GM19043 (cell line): ENCODE results near the gene ERC1.
A peak's percentile ranks its signal among the peaks of the same experiment; 100 is the strongest.

Experiments
- ATAC-seq: cut with Tn5 transposase; IDR thresholded peaks from one replicate; pipeline ENCODE4 v1.9.1; 2021; ENCODE audit warnings: low read depth; ENCODE audit not compliant: unreplicated experiment

Gene ERC1

DNA sequence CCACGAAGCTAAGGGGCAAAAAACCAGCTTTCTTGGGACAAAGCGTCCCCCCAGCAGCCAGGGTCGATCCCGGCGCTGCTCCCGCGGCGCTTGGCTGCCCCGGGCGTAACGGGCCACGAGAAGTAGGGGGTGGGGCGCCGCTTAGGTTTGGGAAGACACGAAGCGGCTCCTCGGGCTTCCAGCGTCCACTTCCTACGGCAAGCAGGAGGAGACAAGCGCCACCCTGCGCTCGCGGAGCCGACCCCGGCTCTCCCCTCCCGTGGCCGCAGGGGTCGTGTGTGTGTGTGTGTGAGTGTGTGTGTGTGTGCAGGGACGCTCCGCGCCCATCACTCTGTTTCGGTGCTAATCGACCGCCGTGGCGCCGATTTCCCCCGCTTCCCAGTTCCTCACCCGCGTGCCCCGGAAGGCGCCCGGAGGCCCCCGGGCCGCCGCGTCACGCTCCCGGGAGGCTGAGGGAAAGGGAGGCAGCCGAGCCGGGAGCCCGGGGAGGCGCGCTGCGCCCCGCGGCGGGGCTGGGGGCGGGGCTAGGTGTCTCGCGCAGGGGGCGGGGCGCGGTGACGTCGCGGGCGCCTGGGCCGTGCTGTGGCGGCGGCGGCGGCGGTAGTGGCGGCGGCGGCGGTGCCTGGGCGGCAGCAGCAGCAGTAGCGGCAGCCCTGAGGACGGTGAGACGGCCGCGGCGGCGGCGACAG is at the start of gene ERC1:
Gene ERC1 (plus strand): TSS at position 563 of the 689 bp plus-strand sequence. CDS start 36,681 bp downstream, outside the sequence.
- ATAC-seq = peak; percentile 89

DNA sequence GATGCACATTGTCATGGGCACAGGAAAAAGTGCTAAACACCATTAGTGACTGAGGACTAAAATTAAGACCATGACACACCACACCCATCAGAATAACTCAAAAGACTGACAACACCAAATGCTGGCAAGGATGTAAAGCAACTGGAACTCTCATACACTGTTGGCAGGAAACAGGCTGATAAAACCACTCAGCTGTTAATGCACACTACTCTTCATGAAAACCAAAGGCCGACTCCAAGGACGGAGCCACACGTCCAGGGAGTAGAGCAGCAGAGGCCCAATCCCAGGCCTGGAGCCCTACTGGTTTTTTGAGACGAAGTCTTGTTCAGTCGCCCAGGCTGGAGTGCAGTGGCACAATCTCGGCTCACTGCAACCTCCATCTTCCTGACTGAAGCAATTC is 48.0 kb upstream of the ERC1 start:
- no peak for ATAC-seq

DNA sequence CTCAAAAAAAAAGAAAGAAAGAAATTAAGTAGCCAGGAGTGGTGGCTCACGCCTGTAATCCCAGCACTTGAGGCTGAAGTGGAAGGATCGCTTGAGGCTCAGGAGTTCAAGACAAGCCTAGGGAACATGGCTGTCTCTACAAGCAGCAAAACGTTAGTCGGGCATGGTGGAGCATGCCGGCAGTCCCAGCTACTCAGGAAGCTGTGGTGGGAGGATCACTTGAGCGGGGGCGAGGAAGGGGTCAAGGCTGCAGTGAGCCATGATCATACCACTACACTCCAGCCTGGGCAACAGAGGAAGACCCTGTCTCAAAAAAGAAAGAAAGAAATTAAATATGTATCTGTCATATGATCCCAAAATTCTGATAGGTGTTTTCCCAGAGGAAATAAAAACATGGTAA is 46.8 kb upstream of the ERC1 start:
- no peak for ATAC-seq

DNA sequence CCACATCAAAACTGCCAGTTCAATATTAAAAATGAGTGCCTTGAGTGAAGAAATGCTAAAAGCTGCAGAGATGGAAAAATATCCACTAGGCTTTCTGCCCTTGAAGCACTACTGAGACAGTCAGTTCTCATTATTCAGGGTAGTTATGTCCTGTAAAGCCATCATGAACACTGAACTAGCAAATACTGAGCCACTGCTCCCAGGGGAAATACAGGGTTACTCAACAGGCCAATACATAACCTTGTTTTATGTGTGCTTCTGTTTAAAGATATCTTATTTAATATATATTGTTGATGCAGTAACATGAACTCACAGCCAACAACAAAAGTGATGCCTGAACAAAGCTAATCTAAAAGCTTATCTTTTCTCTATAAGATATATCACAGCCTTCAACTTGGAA is 44.8 kb upstream of the ERC1 start:
- no peak for ATAC-seq

DNA sequence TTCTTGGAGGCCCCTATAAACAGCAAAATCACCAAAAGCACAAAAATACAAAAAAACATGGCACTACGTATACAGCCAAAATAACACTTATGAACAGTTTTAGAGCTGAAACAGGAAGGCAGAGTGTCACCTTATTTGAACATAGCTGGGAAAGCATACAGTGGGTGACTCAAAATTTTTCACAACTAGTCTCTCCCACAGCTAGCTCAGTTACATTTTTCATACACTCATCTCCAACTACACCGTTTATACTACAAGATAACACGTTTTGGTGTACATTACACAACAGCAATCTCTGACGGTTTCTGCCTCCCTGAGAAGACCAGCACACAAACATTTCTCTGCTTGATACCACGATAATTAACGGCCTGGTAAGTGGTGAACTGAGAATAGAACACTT is 44.4 kb upstream of the ERC1 start:
- ATAC-seq = no peak

DNA sequence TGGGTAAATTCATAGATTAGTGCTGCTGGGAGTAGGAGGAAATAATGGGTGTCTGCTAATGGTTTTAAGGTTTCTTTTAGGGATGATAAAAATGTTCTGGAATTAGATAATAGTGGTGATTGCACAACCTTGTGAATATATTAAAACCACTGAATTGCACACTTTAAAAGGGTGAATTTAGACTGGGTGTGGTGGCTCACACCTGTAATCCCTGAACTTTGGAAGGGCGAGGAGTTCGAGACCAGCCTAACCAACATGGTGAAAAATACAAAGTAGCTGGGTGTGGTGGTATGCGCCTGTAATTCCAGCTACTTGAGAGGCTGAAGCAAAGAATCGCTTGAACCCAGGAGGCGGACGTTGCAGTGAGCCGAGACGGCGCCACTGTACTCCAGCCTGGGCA is 42.8 kb upstream of the ERC1 start:
- ATAC-seq = no peak

DNA sequence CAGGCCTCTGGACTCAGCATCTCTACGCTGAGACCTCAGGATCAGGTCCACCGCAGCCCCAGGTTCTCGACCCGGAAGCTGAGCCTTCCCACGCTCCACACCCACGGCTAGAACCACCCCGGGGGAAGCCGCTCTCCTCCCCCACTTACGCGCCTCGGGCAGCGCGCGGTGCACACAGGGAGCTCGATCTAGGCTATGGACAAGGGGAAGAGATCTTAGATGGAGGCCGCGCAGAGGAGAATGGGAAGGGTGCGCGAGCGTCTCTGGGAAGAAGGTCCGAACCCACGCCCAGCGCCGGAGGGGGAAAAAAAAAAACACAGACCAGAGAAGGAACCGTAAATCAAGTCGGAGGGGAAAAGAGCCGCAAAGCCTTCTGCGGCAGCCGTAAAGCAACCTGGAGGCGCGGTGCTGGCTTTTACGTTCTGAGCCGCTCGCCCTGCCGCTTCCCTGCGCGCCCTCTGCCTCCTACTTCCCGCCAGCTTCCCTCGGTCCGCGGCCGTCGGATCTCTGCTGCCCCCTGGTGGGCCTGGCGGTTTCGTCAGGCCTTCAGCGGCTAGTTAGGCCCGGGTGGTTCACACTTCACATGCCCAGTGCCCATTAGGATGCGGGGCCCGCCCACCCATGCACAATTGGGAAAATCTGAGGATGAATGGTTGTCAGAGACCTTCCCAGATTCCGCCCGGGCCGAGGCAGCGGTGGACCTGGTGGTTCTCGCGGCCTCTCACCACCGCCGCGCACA is 41.4 kb upstream of the ERC1 start, which contains the start of gene RAD52:
Gene RAD52 (minus strand): TSS at position 242 of the 739 bp plus-strand sequence. CDS start 16,636 bp downstream, outside the sequence.
- peak; percentile 72 for ATAC-seq

DNA sequence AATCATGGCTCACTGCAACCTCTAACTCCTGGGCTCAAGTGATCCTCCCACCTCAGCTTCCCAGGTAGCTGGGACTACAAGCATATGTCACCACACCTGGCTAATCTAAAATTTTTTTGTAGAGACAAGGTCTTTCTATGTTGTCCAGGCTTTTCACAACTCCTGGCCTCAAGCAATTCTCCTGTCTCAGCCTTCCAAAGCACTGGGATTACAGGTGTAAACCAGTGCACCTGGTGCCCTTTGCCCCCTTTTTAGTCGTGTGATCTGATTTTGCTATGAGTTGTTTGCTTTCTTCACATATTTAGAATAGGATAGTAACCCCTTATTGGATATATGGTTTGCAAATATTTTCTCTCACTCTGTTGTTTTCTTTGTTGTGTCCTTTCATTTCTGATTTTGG is 39.8 kb upstream of the ERC1 start:
- no peak for ATAC-seq

DNA sequence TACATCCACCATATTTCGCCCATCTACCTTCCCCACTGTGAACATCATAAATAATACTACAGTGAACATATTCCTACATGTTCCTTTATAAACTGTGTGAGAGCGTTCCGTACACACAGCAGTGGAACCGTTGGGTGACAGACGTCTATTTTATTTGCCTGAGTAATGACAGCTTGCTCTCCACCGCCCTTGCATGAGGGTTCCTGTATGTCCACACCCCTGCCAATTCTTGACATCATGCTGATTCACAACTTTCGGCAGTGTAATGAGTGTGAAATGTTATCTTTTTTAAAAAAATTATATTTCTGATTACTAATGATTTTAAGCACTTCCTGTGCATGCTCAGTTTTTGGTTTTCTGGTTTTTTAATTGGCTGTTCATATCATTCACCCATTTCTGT is 37.2 kb upstream of the ERC1 start:
- ATAC-seq = no peak

DNA sequence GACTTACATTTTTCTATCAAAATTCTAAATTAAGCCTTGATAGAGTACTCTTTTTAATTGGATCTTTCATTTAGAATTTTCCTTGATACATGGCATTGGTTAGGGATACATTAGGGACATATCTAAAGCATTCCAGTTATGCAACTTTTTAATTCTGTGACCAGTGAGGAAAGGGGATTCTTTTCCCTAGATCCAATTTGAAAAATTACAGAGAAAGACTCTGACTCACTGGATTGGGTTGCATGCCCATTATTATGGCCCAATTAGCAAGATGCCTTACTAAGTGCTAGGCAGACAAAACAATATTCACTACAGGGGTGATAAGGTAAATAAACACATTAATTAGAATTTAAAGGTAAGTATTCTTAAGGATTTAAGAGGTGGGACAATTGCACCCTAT is 36.3 kb upstream of the ERC1 start:
- no peak for ATAC-seq

DNA sequence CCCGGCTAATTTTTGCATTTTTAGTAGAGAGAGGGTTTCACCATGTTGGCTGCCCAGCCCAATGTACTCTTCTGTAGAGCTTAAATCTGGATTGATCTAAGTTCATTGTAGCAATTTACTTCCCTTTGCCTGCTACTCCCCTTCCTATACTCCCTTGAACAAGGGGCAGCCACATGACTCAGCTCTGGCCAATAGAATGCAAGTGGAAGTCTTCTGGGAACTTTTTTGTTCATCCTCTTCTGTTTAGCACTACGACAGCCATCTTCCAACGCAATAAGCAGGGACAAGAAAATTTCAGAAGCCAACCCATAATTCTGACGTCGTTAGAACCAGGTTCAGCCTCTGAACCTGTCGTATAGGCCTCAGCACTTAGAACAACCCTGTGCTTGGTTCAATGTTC is 35.1 kb upstream of the ERC1 start:
- no peak for ATAC-seq

DNA sequence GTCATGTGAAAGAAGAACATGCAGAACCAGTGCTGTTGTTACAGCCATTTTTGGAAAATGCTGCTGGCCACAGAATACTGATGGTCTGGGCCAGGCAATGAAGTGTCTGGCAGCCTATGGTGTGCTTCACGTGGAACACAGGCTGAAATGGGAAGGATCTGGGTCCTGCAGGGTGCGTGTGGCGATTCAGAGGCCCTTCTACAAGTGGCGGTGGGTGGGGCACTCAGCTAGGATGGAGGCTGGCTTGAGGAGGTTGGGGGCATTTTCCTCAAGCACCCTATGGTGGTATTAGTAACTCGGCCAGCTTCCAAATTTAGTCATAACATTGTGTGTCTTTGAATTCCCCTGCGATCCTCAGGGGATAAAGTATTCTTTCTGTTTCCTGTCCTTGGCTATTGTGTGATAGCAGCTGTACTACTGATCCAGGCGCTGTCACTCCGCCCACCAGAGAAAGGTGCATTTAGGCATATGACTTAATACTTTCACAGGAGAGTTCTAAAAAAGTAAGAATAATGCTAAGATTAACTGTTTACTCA is 32.4 kb upstream of the ERC1 start:
- ATAC-seq = no peak

DNA sequence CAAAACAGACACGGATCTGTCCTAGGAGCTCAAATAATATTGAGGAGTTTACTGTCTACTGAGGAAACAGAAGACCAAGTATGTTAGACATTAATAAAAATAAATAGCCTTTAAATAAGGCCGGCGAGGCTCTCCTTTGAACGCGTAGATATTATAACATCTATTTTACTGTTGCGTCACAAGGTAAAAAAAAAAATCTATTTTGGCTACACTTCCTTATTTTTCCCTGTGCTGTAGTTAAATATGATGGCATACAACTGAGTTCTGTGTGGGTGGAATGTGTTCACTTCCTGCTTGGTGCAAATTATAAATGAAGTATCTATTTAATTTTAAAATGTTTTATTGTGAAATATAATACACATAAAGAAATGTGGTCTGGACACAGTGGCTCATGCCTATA is 24.3 kb upstream of the ERC1 start:
- ATAC-seq = no peak

DNA sequence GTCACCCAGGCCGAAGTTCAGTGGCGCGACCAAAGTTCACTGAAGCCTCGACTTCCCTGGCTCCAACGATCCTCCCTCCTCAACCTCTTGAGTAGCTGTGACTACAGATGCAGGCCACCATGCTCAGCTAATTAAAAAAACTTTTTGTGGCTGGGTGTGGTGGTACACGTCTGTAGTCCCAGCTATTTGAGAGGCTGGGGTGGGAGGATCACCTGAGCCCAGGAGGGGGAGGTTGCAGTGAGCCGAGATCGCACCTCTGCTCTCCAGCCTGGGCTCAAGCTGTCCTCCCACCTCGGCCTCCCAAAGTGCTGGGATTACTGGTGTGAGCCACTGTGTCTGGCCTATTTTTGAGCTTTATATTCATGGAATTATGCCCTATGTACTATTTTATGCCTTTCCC is 23.4 kb upstream of the ERC1 start:
- ATAC-seq = no peak

DNA sequence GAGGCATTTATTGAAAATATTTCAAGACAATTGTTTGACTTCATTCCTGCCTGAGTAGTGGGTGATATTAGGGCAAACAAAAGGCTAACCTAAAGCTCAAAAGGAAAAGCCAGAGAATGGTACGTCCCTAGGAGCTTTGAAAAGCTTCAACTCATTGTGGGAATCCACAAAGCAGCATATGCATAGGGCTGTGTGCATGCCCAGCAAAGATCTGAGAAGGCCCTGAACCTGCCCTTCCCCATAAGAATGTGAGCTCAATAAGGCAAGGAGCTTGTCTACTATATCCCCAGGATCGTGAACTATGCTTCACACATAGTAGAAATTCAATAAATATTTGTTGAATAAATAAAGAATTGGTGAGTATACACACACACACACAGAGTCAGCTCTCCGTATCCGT is 22.5 kb upstream of the ERC1 start:
- ATAC-seq = no peak

DNA sequence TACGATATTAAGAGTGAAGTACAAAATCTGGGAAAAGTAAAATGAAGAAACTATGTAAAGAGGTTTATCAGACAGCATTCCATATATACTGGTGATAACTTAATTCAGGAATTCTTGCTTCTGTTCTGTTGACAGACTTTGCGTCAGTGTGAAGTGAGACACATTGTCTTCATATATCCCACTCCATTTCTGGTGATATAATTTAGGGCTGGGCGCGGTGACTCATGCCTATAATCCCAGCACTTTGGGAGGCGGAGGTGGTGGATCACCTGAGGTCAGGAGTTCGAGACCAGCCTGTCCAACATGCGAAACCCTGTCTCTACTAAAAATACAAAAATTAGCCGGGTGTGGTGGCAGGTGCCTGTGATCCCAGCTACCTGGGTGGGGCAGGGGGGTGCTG is 21.2 kb upstream of the ERC1 start:
- no peak for ATAC-seq

DNA sequence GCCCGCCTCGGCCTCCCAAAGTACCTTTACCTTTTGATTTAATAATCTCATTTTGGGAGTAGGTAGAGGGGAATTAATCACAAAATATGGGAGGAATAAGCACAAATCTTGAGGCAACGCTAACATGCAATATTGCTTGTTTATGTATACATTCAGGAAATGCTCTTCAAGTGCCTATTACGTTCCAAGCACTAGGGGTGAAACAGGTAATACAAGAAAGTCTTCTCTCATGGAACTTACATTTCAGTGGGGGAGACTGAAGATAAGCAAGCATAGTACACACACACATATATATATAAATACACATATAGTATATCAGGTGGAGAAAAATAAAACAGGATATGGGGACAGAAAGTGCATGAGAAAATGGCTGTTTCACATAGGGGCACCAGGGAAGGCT is 19.0 kb upstream of the ERC1 start:
- ATAC-seq = no peak

DNA sequence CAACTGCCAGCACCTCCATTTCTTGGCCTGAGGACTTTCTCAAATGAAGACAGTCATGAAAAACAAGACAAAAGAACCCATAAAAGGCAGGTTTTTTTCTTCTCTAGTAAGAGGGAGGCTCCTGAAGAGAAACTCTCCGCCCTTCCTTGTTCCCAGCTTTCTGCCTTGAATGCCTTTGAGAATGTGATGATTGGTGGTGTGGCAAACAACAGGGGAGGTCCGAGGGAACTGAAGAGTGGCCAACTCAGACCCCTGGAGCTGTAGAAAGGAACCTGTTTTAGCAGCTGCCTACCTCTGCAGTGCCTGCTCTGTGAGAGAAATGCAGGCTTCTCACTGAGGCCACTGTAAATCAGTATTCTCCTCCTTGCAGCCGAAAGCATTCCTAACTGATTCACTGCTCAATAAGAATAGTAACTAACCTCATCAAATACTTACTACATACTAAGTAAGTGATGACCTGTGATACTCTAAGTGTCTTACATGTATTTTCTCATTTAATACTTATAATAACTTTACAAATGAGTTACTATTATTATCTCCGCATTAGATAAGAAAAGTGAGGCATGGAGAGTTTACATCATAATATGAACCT is 16.7 kb upstream of the ERC1 start:
- no peak for ATAC-seq

DNA sequence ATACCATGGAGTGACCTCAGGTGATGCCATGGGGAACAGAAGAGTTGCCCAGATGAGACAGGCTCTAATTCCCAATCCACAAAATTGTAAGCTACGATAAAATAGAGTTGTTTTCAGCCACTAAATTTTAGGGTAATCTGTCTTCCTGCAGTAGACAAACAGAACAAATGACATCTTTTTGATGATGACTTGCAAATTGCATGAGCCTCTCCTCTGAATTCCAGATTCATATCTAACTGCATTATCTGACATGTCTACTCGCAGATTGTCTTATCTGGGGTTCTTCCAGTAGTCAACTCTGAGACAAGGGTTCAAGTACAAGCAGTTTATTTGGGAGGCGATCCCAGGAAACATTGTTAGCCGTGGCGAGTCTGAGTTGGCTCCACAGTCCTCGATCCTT is 14.4 kb upstream of the ERC1 start:
- no peak for ATAC-seq

DNA sequence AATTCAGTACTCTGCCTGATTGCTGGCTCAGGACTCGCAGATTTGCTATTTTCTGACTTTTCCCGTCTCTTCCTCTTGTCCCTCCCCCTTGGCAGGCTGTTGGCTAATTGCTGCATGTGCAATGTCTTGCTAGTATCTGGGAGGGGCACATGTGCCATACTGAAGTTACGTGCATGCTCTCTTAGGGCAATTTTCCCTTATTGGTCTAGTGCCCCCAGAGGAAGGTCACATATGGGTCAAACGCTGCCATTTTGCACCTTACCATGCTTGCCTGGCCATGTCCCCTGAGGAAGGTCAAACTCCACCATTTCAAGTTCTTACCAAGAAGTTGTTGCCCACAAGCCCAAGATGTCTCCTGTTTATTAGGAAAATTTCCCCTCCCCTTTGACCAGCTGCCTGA is 13.9 kb upstream of the ERC1 start:
- no peak for ATAC-seq

DNA sequence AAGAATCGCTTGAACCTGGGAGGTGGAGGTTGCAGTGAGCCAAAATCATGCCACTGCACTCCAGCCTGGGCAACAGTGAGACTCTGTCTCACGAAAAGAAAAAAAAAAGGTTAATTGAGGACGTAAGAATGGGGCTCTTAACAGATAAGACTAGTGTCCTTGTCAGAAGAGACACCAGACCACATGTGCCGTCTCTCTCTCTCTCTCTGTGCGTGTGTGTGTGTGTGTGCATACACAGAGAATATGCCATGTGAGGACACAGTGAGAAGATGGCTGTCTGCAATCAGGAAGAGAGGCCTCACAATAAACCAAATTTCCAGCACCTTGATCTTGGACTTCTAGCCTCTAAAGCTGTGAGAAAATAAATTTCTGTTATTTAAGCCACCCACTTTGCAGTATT is 11.7 kb upstream of the ERC1 start:
- no peak for ATAC-seq
